CD14-positive monocyte (primary cell): ENCODE data around the gene GMEB2. TPM values are rescaled to one million over a fixed set of nuclear protein-coding genes. Genes with fewer than 3 reads are reported as not detected.
A peak's percentile ranks its signal among the peaks of the same experiment; 100 is the strongest.

Experiments used
- DNase-seq, 3 donors: peaks; one replicate each; pipeline ENCODE4 v3.0.0-alpha.2; 2011 to 2022
- H2AFZ ChIP-seq: 2 replicates; pipeline ENCODE4 v1.6.0; 2012; ENCODE audit warnings: mild to moderate bottlenecking, low read depth, low read length, inconsistent platforms; ENCODE audit not compliant: insufficient read depth, poor library complexity, severe bottlenecking
- H3K27ac ChIP-seq, 2 donors: 1 replicate in 1 of 2; 2 replicates in 1 of 2; pipeline ENCODE4 v1.5.1; 2012 to 2013; ENCODE audit warnings: low read length in 2 of 2, control low read depth in 1 of 2, inconsistent platforms in 1 of 2, low read depth in 1 of 2, mild to moderate bottlenecking in 1 of 2
- H3K27me3 ChIP-seq, 2 donors: one replicate each; pipeline versions ENCODE4 v1.6.0 to v1.6.1; 2011 to 2013; ENCODE audit warnings: low read length in 2 of 2; ENCODE audit not compliant: control insufficient read depth in 2 of 2, insufficient read depth in 2 of 2
- H3K36me3 ChIP-seq, 2 donors: replicated peaks in 1 of 2; 1 replicate in 1 of 2; 2 replicates in 1 of 2; pipeline versions ENCODE4 v1.5.1 to v1.6.1; 2012 to 2013; ENCODE audit warnings: low read length in 2 of 2, control low read depth in 1 of 2, inconsistent platforms in 1 of 2, mild to moderate bottlenecking in 1 of 2; ENCODE audit not compliant: insufficient read depth in 2 of 2, control insufficient read depth in 1 of 2
- H3K4me1 ChIP-seq, 2 donors: 1 replicate in 1 of 2; 2 replicates in 1 of 2; pipeline versions ENCODE4 v1.5.1 to v1.6.1; 2012 to 2013; ENCODE audit warnings: low read length in 2 of 2, control low read depth in 1 of 2, inconsistent platforms in 1 of 2, mild to moderate bottlenecking in 1 of 2, moderate library complexity in 1 of 2; ENCODE audit not compliant: insufficient read depth in 2 of 2, control insufficient read depth in 1 of 2
- H3K4me2 ChIP-seq: replicated peaks from 2 replicates; pipeline ENCODE3; 2012; ENCODE audit warnings: low read length, moderate library complexity, mild to moderate bottlenecking; ENCODE audit not compliant: poor library complexity, severe bottlenecking; ENCODE audit errors: extremely low read depth
- H3K4me3 ChIP-seq, 3 experiments: fragments of 200-600 bp in 1 of 3; sonication (generic) in 1 of 3; replicated peaks in 1 of 3; 1 replicate in 2 of 3; 2 replicates in 1 of 3; pipeline ENCODE4 v1.5.1; 2011 to 2013; ENCODE audit warnings: low read length in 3 of 3, mild to moderate bottlenecking in 3 of 3, control low read depth in 2 of 3, low read depth in 2 of 3, inconsistent platforms in 1 of 3, moderate library complexity in 1 of 3
- H3K79me2 ChIP-seq: 2 replicates; pipeline ENCODE4 v1.6.0; 2012; ENCODE audit warnings: mild to moderate bottlenecking, control low read depth, inconsistent platforms, low read length, moderate library complexity; ENCODE audit not compliant: insufficient read depth
- H3K9ac ChIP-seq: 2 replicates; pipeline ENCODE4 v1.6.0; 2017; ENCODE audit warnings: low read length, mild to moderate bottlenecking; ENCODE audit not compliant: insufficient read depth, poor library complexity, severe bottlenecking
- H3K9me3 ChIP-seq, 2 donors: replicated peaks in 1 of 2; 1 replicate in 1 of 2; 2 replicates in 1 of 2; pipeline versions ENCODE4 v1.5.1 to v1.6.1; 2012 to 2013; ENCODE audit warnings: low read length in 2 of 2, control low read depth in 1 of 2; ENCODE audit not compliant: control insufficient read depth in 1 of 2, insufficient read depth in 1 of 2
- H4K20me1 ChIP-seq: 2 replicates; pipeline ENCODE4 v1.6.0; 2012; ENCODE audit warnings: mild to moderate bottlenecking, low read length, control low read depth, moderate library complexity; ENCODE audit not compliant: insufficient read depth
- H3K27ac Mint-ChIP-seq, 7 donors: one replicate each; pipeline ENCODE4 v1.8.0; 2020; ENCODE audit warnings: mild to moderate bottlenecking in 7 of 7, mixed read lengths in 7 of 7, moderate library complexity in 6 of 7, inconsistent platforms in 2 of 7
- H3K27me3 Mint-ChIP-seq, 3 donors: one replicate each; pipeline ENCODE4 v1.8.0; 2021 to 2022; ENCODE audit warnings: low read depth in 3 of 3, mild to moderate bottlenecking in 3 of 3, mixed read lengths in 3 of 3, moderate library complexity in 3 of 3, inconsistent platforms in 1 of 3
- H3K36me3 Mint-ChIP-seq, 2 donors: one replicate each; pipeline ENCODE4 v1.8.0; 2020; ENCODE audit warnings: mixed read lengths in 2 of 2, inconsistent platforms in 1 of 2, mild to moderate bottlenecking in 1 of 2
- H3K4me1 Mint-ChIP-seq: one replicate; pipeline ENCODE4 v1.8.0; 2020; ENCODE audit warnings: mild to moderate bottlenecking, mixed read lengths
- H3K4me3 Mint-ChIP-seq, 2 donors: one replicate each; pipeline ENCODE4 v1.8.0; 2020; ENCODE audit warnings: mild to moderate bottlenecking in 2 of 2, mixed read lengths in 2 of 2, moderate library complexity in 1 of 2
- H3K9me3 Mint-ChIP-seq, 7 donors: one replicate each; pipeline ENCODE4 v1.8.0; 2020 to 2022; ENCODE audit warnings: mixed read lengths in 7 of 7, mild to moderate bottlenecking in 6 of 7, moderate library complexity in 6 of 7, inconsistent platforms in 2 of 7
- WGBS: methylation state at CpG from one replicate; pipeline ENCODE4 v1.1.5; 2013; ENCODE audit warnings: missing lambda C conversion rate; ENCODE audit not compliant: insufficient coverage; 5-methylcytosine and 5-hydroxymethylcytosine counted together
- intact Hi-C, 2 donors: fragments of 100-400 bp; cut with micrococcal nuclease; formaldehyde crosslinking; loops; one replicate each; pipeline versions ENCODE4 v1.15.0 to v1.15.1; 2023
- polyA plus RNA-seq, 3 donors: library from polyadenylated mRNA; depleted of rRNA in 1 of 3; unstranded in 2 of 3; stranded (reverse) in 1 of 3; fragments of 300-500 nt in 2 of 3; fragments of >200 nt in 1 of 3; fragmentation: Illumina TruSeq in 2 of 3; gene quantifications; 1 replicate in 2 of 3; 2 replicates in 1 of 3; pipeline ENCODE4 v1.2.3, GENCODE V29; 2012 to 2021
- TF ChIP-seq, protein P1 (sequence below): fragments of 200-600 bp; IDR thresholded peaks from one replicate; pipeline ENCODE4 v1.8.0; 2022; ENCODE audit warnings: antibody characterized with exemption, mild to moderate bottlenecking

GMEB2 gene
- polyA plus RNA-seq, 3 donors, result 2.7 to 11.7 (median 3.8) TPM

DNA sequence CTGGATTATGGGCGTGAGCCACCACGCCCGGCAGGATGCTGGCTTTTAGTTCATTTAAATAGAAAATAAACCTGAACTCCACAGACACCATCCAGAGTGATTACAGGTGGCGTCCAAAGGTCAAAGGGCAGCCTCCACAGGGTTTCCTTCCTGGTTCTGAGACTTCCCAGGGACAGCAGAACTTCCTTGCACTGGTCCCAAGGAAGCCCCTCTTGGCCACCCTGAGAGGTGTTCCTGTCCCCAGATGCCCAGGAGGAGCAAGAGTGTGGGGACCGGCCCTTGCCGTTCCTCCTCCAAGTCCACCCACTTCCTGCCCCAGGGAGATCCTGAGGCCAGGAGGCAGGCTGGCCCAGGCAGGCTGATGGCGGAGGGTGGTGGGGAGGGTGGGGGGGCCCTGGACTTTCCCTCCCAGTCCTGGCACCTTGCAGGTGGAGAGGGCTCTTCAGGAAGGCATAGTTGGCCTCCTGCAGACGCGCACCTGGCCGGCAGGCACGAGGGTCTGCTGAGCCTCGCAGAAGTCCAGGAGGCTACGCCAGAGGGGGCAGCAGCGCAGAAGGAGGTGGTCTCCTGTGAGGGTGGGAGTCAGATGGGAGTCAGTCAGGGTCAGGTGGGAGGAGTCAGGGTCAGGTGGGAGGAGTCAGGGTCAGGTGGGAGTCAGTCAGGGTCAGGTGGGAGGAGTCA, 68.0 kb downstream of the GMEB2 start:
- H3K9me3 Mint-ChIP-seq, result peaks cover 0 to 15% (median 2%) of the 10 kb centered on the region in 7 donors
- H3K9ac ChIP-seq, result no peak overlapping the region
- peaks cover under 1 to 3% of the 10 kb centered on the region in 2 donors for H3K4me1 ChIP-seq
- no peak overlapping the region for H2AFZ ChIP-seq
- H3K36me3 Mint-ChIP-seq, result peaks cover 26 to 50% of the 10 kb centered on the region in 2 donors
- no peaks in the 10 kb centered on the region for H3K79me2 ChIP-seq
- DNase-seq, result no peak
- H3K4me3 Mint-ChIP-seq, result peak overlapping the region in 1 of 2 donors; percentile 30
- peaks cover 79% of the 10 kb centered on the region for H4K20me1 ChIP-seq
- TF ChIP-seq, protein P1, sequence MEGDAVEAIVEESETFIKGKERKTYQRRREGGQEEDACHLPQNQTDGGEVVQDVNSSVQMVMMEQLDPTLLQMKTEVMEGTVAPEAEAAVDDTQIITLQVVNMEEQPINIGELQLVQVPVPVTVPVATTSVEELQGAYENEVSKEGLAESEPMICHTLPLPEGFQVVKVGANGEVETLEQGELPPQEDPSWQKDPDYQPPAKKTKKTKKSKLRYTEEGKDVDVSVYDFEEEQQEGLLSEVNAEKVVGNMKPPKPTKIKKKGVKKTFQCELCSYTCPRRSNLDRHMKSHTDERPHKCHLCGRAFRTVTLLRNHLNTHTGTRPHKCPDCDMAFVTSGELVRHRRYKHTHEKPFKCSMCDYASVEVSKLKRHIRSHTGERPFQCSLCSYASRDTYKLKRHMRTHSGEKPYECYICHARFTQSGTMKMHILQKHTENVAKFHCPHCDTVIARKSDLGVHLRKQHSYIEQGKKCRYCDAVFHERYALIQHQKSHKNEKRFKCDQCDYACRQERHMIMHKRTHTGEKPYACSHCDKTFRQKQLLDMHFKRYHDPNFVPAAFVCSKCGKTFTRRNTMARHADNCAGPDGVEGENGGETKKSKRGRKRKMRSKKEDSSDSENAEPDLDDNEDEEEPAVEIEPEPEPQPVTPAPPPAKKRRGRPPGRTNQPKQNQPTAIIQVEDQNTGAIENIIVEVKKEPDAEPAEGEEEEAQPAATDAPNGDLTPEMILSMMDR, result no peak
- no peak overlapping the region for H3K4me2 ChIP-seq
- H3K9me3 ChIP-seq, result no peaks in the 10 kb centered on the region
- peaks cover 2 to 52% of the 10 kb centered on the region in 2 donors for H3K27me3 ChIP-seq
- 100% methylated on average over 4 of the region's 14 CpGs for WGBS
- peaks cover 22 to 44% of the 10 kb centered on the region in 2 donors for H3K36me3 ChIP-seq
- H3K27me3 Mint-ChIP-seq, result peaks cover 16 to 73% (median 53%) of the 10 kb centered on the region in 3 donors
- peaks cover 3% of the 10 kb centered on the region for H3K4me1 Mint-ChIP-seq
- no peak overlapping the region for H3K27ac Mint-ChIP-seq
- intact Hi-C loops, result no loop called here
- H3K27ac ChIP-seq, result no peak overlapping the region
- no peak overlapping the region for H3K4me3 ChIP-seq

DNA sequence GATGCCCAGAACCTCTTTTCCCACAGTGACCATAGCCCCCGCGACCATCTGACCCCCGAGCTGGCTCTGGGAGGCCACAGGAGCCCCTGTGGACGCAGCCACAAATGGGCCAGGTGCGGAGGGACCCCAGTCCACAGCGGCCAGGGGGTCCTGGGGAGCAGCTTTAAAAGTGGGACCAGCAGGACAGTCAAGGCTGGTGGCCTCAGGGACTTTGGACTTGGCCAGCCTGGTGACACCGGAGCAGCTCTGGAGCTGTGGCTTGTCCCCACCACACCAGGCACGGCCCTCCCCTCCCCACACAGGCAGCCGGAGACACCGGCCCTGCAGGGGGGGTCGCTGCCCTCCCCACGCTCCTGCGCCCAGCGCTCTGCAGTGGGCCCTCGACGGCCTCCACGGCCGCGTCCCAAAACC, 69.4 kb downstream of the GMEB2 start:
- Histone ChIP-seq H3K9ac (no peak overlapping the region), H3K4me3 (no peak overlapping the region), H3K27me3 (peaks cover 2 to 63% of the 10 kb centered on the region in 2 donors), H4K20me1 (peaks cover 68% of the 10 kb centered on the region), H3K79me2 (no peaks in the 10 kb centered on the region), H3K4me2 (no peak overlapping the region), H3K9me3 (peaks cover 0 to 7% of the 10 kb centered on the region in 2 donors), H3K27ac (no peak overlapping the region), H3K4me1 (peaks cover 15 to 18% of the 10 kb centered on the region in 2 donors), H3K36me3 (peaks cover 22 to 29% of the 10 kb centered on the region in 2 donors), H2AFZ (no peak overlapping the region)
- H3K36me3 Mint-ChIP-seq, result peaks cover 23 to 39% of the 10 kb centered on the region in 2 donors
- H3K27me3 Mint-ChIP-seq, result peaks cover 22 to 75% (median 53%) of the 10 kb centered on the region in 3 donors
- H3K4me1 Mint-ChIP-seq, result peaks cover 10% of the 10 kb centered on the region
- peak overlapping the region in 1 of 7 donors; percentile 30 for H3K27ac Mint-ChIP-seq
- WGBS, result 98% methylated on average over 16 of the region's 19 CpGs
- TF ChIP-seq, protein P1, result no peak
- peaks cover 4 to 19% (median 6%) of the 10 kb centered on the region in 7 donors for H3K9me3 Mint-ChIP-seq
- intact Hi-C loops, result no loop called here
- DNase-seq, result no peak
- no peak overlapping the region for H3K4me3 Mint-ChIP-seq
